H1 (cell line): ENCODE data around the gene UBR3. TPM values are rescaled to one million over a fixed set of nuclear protein-coding genes. Genes with fewer than 3 reads are reported as not detected.

Experiments
- CTBP2 ChIP-seq: IDR thresholded peaks from 2 replicates; pipeline ENCODE4 v1.7.0; 2011; ENCODE audit warnings: borderline replicate concordance, mild to moderate bottlenecking, moderate library complexity, mixed read lengths, low read length; ENCODE audit not compliant: insufficient read depth, insufficient read length
- CTCF ChIP-seq, 3 experiments: IDR thresholded peaks; 1 replicate in 2 of 3; 2 replicates in 1 of 3; pipeline versions ENCODE4 v1.5.1 to v1.6.1; 2011; ENCODE audit warnings: low read length in 3 of 3, mild to moderate bottlenecking in 3 of 3, inconsistent platforms in 2 of 3, low read depth in 1 of 3, moderate library complexity in 1 of 3; ENCODE audit not compliant: insufficient read depth in 1 of 3; ENCODE audit errors: control extremely low read depth in 1 of 3
- EP300 ChIP-seq, 2 experiments: IDR thresholded peaks; 1 replicate in 1 of 2; 2 replicates in 1 of 2; pipeline ENCODE4 v1.6.1; 2011 to 2012; ENCODE audit warnings: low read depth in 2 of 2, low read length in 2 of 2, mild to moderate bottlenecking in 2 of 2, borderline replicate concordance in 1 of 2, inconsistent platforms in 1 of 2, moderate library complexity in 1 of 2
- GTF2F1 ChIP-seq: IDR thresholded peaks from 2 replicates; pipeline ENCODE4 v1.6.1; 2012; ENCODE audit warnings: low read depth, low read length, improper control_type of control experiment, borderline replicate concordance
- HDAC2 ChIP-seq, 2 experiments: fragments of 300-600 bp in 1 of 2; sonication (generic) in 1 of 2; IDR thresholded peaks; 2 replicates each; pipeline ENCODE4 v1.6.1; 2011 to 2012; ENCODE audit warnings: low read depth in 2 of 2, low read length in 2 of 2, mild to moderate bottlenecking in 2 of 2, moderate library complexity in 2 of 2, borderline replicate concordance in 1 of 2, inconsistent platforms in 1 of 2
- MAX ChIP-seq: IDR thresholded peaks from 2 replicates; pipeline ENCODE4 v1.6.1; 2012; ENCODE audit warnings: inconsistent platforms
- POLR2A ChIP-seq, 2 experiments: IDR thresholded peaks; 1 replicate in 1 of 2; 2 replicates in 1 of 2; pipeline ENCODE4 v1.6.1; 2011; ENCODE audit warnings: low read depth in 2 of 2, low read length in 2 of 2, mild to moderate bottlenecking in 2 of 2; ENCODE audit errors: control extremely low read depth in 1 of 2
- TEAD4 ChIP-seq: IDR thresholded peaks from 2 replicates; pipeline ENCODE4 v1.6.1; 2012; ENCODE audit warnings: low read depth, low read length, inconsistent platforms, mixed read lengths
- polyA plus RNA-seq, 7 experiments: library from polyadenylated mRNA; depleted of rRNA in 3 of 7; stranded (reverse) in 5 of 7; unstranded in 2 of 7; fragments of >200 nt in 5 of 7; fragments of 200-250 nt in 2 of 7; gene quantifications; 1 replicate in 5 of 7; 2 replicates in 1 of 7; 4 replicates in 1 of 7; pipeline versions ENCODE4 v1.2.1 to v1.2.3, GENCODE V29; 2011 to 2013; ENCODE audit warnings: missing spikeins in 2 of 7, mixed read lengths in 2 of 7
- total RNA-seq: library from RNA; stranded (reverse); fragmentation: NEBNext Ultra II Directional; extraction: Animal tissue kit (Norgen Biotek cat#: 25700); gene quantifications from 2 replicates; pipeline ENCODE4 v1.2.1, GENCODE V29; 2021

The UBR3 gene
- total and polyA plus RNA-seq, 2 of the 8 experiments (the other 6 are each of a cell fraction or from before 2014, with no cell fraction given) = 3.7 to 17.7 TPM

- no peak for TF ChIP-seq MAX
- TF ChIP-seq POLR2A (IDR thresholded peaks at IDR 0.05; ENCODE audit: control extremely low read depth in 1 of 2, low read depth in 2 of 2, low read length in 2 of 2) = no peak
- no peak for TF ChIP-seq EP300 (IDR thresholded peaks at IDR 0.05; ENCODE audit: borderline replicate concordance in 1 of 2, low read depth in 2 of 2, low read length in 2 of 2)
- TF ChIP-seq HDAC2 (IDR thresholded peaks at IDR 0.05; ENCODE audit: borderline replicate concordance in 1 of 2, low read depth in 2 of 2, low read length in 2 of 2) = no peak
- TF ChIP-seq TEAD4 = no peak
- no peak for TF ChIP-seq CTBP2
- TF ChIP-seq GTF2F1 = no peak
- TF ChIP-seq CTCF (IDR thresholded peaks at IDR 0.05; ENCODE audit: control extremely low read depth in 1 of 3, insufficient read depth in 1 of 3, low read depth in 1 of 3, low read length in 3 of 3) = no peak
- TF ChIP-seq, all 59 proteins: peak for 0
These were observed 83.9 kb downstream of the UBR3 start (continued) for GRCh38 chr2:169911119-169911518.
